Stimulated activated naive CD8-positive, alpha-beta T cell treated with anti-CD3 and anti-CD28 coated beads, Interleukin-15, Interleukin-2, amounts not matched to agents 100 ng/mL and 50 ng/mL, for 24 hours (primary cell): ENCODE measurements around the gene PACRG.

Experiments
- H3K27ac Mint-ChIP-seq: one replicate; pipeline ENCODE4 v1.8.0; 2021; ENCODE audit warnings: mild to moderate bottlenecking, mixed read lengths
- H3K27me3 Mint-ChIP-seq: one replicate; pipeline ENCODE4 v1.8.0; 2021; ENCODE audit warnings: mixed read lengths
- H3K36me3 Mint-ChIP-seq: one replicate; pipeline ENCODE4 v1.8.0; 2021; ENCODE audit warnings: low read depth, mixed read lengths
- H3K4me1 Mint-ChIP-seq: one replicate; pipeline ENCODE4 v1.8.0; 2021; ENCODE audit warnings: low read depth, mixed read lengths
- H3K4me3 Mint-ChIP-seq: one replicate; pipeline ENCODE4 v1.8.0; 2021; ENCODE audit warnings: mild to moderate bottlenecking, mixed read lengths
- H3K9me3 Mint-ChIP-seq: one replicate; pipeline ENCODE4 v1.8.0; 2021; ENCODE audit warnings: mixed read lengths

PACRG gene

GRCh38 chr6:163287626-163288025 is 559.9 kb downstream of the PACRG start:
- Mint-ChIP-seq H3K9me3 (no peaks in the 10 kb centered on the region), H3K4me1 (no peaks in the 10 kb centered on the region), H3K4me3 (no peak overlapping the region), H3K27ac (no peak overlapping the region), H3K36me3 (no peaks in the 10 kb centered on the region), H3K27me3 (peaks cover 4% of the 10 kb centered on the region)

- H3K9me3 Mint-ChIP-seq: no peaks in the 10 kb centered on the region
- H3K27ac Mint-ChIP-seq: no peak overlapping the region
- no peaks in the 10 kb centered on the region for H3K4me1 Mint-ChIP-seq
- H3K4me3 Mint-ChIP-seq: no peak overlapping the region
- peaks cover 4% of the 10 kb centered on the region for H3K27me3 Mint-ChIP-seq
- H3K36me3 Mint-ChIP-seq: no peaks in the 10 kb centered on the region
Observed at GRCh38 chr6:163288066-163288465, 560.3 kb downstream of the PACRG start.

- Mint-ChIP-seq H3K9me3 (no peaks in the 10 kb centered on the region), H3K4me1 (no peaks in the 10 kb centered on the region), H3K4me3 (no peak overlapping the region), H3K27ac (no peak overlapping the region), H3K27me3 (peaks cover 4% of the 10 kb centered on the region), H3K36me3 (no peaks in the 10 kb centered on the region)
Observed at GRCh38 chr6:163288915-163289314, 561.1 kb downstream of the PACRG start.

- Mint-ChIP-seq H3K4me3 (no peak overlapping the region), H3K4me1 (no peaks in the 10 kb centered on the region), H3K27me3 (peaks cover 4% of the 10 kb centered on the region), H3K36me3 (no peaks in the 10 kb centered on the region), H3K9me3 (no peaks in the 10 kb centered on the region), H3K27ac (no peak overlapping the region)
Observed at GRCh38 chr6:163289447-163289846, 561.7 kb downstream of the PACRG start.

- no peaks in the 10 kb centered on the region for H3K36me3 Mint-ChIP-seq
- no peak overlapping the region for H3K27ac Mint-ChIP-seq
- H3K4me1 Mint-ChIP-seq: no peaks in the 10 kb centered on the region
- H3K4me3 Mint-ChIP-seq: no peak overlapping the region
- H3K9me3 Mint-ChIP-seq: no peaks in the 10 kb centered on the region
- H3K27me3 Mint-ChIP-seq: no peaks in the 10 kb centered on the region
Observed at GRCh38 chr6:163290545-163291274, 562.9 kb downstream of the PACRG start.

DNA sequence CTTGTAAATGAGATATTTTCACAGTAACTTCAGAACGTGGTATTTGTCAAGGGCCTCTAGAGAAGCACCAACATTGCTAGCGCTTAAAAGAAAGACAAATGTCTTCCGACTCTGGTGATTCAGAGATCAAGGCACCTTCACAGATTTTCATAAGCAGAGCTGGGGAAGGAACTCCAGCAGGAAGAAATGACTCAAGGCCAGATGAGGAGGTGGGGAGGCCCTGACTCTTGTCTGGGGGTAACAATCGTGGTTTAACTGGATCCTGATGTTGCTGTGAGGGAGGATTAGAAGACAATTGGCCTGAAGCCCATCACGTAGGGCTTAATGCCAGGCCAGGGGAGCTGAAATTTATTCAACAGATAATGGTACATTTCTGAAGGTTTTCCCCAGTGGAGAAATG is 563.8 kb downstream of the PACRG start:
- Mint-ChIP-seq H3K4me3 (no peak overlapping the region), H3K27ac (no peak overlapping the region), H3K36me3 (no peaks in the 10 kb centered on the region), H3K27me3 (no peaks in the 10 kb centered on the region), H3K4me1 (no peaks in the 10 kb centered on the region), H3K9me3 (no peaks in the 10 kb centered on the region)

GRCh38 chr6:163293286-163293685 is 565.5 kb downstream of the PACRG start:
- no peaks in the 10 kb centered on the region for H3K36me3 Mint-ChIP-seq
- H3K9me3 Mint-ChIP-seq: no peaks in the 10 kb centered on the region
- no peak overlapping the region for H3K4me3 Mint-ChIP-seq
- no peaks in the 10 kb centered on the region for H3K27me3 Mint-ChIP-seq
- H3K4me1 Mint-ChIP-seq: no peaks in the 10 kb centered on the region
- H3K27ac Mint-ChIP-seq: no peak overlapping the region

DNA sequence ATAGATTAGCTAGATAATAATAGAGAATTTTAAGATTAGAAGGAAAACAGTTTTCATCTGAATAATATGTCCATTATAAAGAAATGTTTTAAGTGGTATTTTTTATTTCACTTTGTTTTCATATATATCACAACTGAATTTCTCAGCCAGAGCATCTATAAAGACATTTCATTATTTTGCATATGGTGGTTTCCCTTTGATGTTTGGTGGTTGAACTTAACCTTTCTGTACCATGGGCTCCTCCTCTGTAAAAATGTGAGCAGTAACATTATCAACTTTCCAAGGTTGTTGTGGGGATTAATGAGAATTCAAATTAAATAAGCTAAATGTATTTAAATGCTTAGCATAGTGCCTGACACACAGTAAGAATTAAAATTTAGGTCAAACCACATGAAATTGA is 567.0 kb downstream of the PACRG start:
- Mint-ChIP-seq H3K27me3 (peaks cover 4% of the 10 kb centered on the region), H3K9me3 (no peaks in the 10 kb centered on the region), H3K4me1 (no peaks in the 10 kb centered on the region), H3K4me3 (no peak overlapping the region), H3K36me3 (no peaks in the 10 kb centered on the region), H3K27ac (no peak overlapping the region)

- H3K27ac Mint-ChIP-seq: no peak overlapping the region
- no peaks in the 10 kb centered on the region for H3K36me3 Mint-ChIP-seq
- H3K9me3 Mint-ChIP-seq: no peaks in the 10 kb centered on the region
- no peaks in the 10 kb centered on the region for H3K4me1 Mint-ChIP-seq
- H3K4me3 Mint-ChIP-seq: no peak overlapping the region
- H3K27me3 Mint-ChIP-seq: peaks cover 4% of the 10 kb centered on the region
Observed at GRCh38 chr6:163296835-163297519, 569.2 kb downstream of the PACRG start.

GRCh38 chr6:163298079-163298830 is 570.5 kb downstream of the PACRG start:
- H3K27ac Mint-ChIP-seq: no peak overlapping the region
- H3K4me1 Mint-ChIP-seq: no peaks in the 10 kb centered on the region
- no peak overlapping the region for H3K4me3 Mint-ChIP-seq
- H3K36me3 Mint-ChIP-seq: no peaks in the 10 kb centered on the region
- peaks cover 4% of the 10 kb centered on the region for H3K27me3 Mint-ChIP-seq
- H3K9me3 Mint-ChIP-seq: no peaks in the 10 kb centered on the region

- no peaks in the 10 kb centered on the region for H3K36me3 Mint-ChIP-seq
- H3K27me3 Mint-ChIP-seq: peaks cover 4% of the 10 kb centered on the region
- H3K27ac Mint-ChIP-seq: no peak overlapping the region
- no peaks in the 10 kb centered on the region for H3K4me1 Mint-ChIP-seq
- no peak overlapping the region for H3K4me3 Mint-ChIP-seq
- H3K9me3 Mint-ChIP-seq: no peaks in the 10 kb centered on the region
Observed at GRCh38 chr6:163300838-163301237, 573.1 kb downstream of the PACRG start.

GRCh38 chr6:163301726-163302635 is 574.2 kb downstream of the PACRG start:
- Mint-ChIP-seq H3K27me3 (peaks cover 4% of the 10 kb centered on the region), H3K27ac (no peak overlapping the region), H3K9me3 (no peaks in the 10 kb centered on the region), H3K4me3 (no peak overlapping the region), H3K4me1 (no peaks in the 10 kb centered on the region), H3K36me3 (no peaks in the 10 kb centered on the region)

GRCh38 chr6:163302747-163303146 is 575.0 kb downstream of the PACRG start:
- no peak overlapping the region for H3K4me3 Mint-ChIP-seq
- H3K9me3 Mint-ChIP-seq: no peaks in the 10 kb centered on the region
- H3K36me3 Mint-ChIP-seq: no peaks in the 10 kb centered on the region
- no peak overlapping the region for H3K27ac Mint-ChIP-seq
- H3K27me3 Mint-ChIP-seq: peaks cover 4% of the 10 kb centered on the region
- H3K4me1 Mint-ChIP-seq: no peaks in the 10 kb centered on the region

DNA sequence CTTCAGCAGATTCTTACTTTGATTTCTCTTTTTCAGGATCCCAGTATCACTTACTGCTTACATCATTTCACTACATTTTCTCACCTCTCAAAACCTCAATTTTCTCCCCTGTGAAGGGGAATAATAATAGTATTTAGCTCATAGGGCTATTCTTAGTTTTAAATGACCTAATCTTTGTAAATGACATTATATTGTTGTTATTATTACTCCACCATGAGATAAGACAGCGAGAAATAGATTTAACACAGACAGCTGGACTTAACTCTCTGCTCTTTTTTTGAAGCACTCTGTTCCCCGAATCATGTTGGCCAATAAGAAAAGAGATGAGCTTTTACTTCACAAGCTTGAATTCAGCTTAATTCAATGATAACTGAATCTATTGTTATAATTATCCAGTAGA is 578.2 kb downstream of the PACRG start:
- Mint-ChIP-seq H3K36me3 (no peaks in the 10 kb centered on the region), H3K4me3 (no peak overlapping the region), H3K9me3 (no peaks in the 10 kb centered on the region), H3K27me3 (peaks cover 4% of the 10 kb centered on the region), H3K4me1 (no peaks in the 10 kb centered on the region), H3K27ac (no peak overlapping the region)
